ENCODE measurements around the gene ANXA4.

GRCh38 chr2:69709290-69709689 is 32.6 kb upstream of the ANXA4 start:
- no peak for TF ChIP-seq CTCF (IDR thresholded peaks at IDR 0.05)
- no peak for TF ChIP-seq MAX (IDR thresholded peaks at IDR 0.05; ENCODE audit: low read depth)
- TF ChIP-seq POLR2AphosphoS5 (IDR thresholded peaks at IDR 0.05; ENCODE audit: low read depth, low read length): no peak
- TF ChIP-seq EZH2phosphoT487 (IDR thresholded peaks at IDR 0.05; ENCODE audit: borderline replicate concordance, low read depth): no peak
- no peak for TF ChIP-seq CHD2 (IDR thresholded peaks at IDR 0.05; ENCODE audit: low read length, partially characterized antibody)
- no peak for TF ChIP-seq FOXJ3 (CRISPR knock-in tag; IDR thresholded peaks at IDR 0.05)
- no peak for TF ChIP-seq REST (IDR thresholded peaks at IDR 0.05; ENCODE audit: low read depth, low read length)
- no peak for TF ChIP-seq NFIC (IDR thresholded peaks at IDR 0.05; ENCODE audit: borderline replicate concordance)
- TF ChIP-seq TEAD4 (IDR thresholded peaks at IDR 0.05; ENCODE audit: borderline replicate concordance, insufficient read depth): no peak

All from SK-N-SH (cell line).